ENCODE results near the gene WDR73.

Gene WDR73

DNA sequence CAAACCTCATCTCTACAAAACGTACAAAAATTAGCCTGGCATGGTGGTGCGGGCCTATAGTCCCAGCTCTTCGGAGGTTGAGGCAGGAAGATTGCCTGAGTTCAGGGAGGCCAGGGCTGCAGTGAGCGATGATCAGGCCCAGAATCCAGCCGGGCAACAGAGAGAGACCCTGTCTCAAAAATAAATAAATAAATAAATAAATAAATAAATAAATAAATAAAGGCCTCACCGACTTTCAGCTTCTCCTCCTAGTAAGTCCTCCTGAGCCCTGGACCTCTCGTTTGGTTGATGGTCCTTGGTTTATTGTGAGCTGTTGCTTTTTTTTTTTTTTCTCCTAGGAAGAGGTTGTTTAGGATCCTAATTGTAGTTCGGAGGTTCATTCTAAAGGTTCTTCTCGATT, 25.1 kb downstream of the WDR73 start:
- Histone ChIP-seq H3K79me1 (ENCODE audit: low read length) (peaks cover 3% of the 10 kb centered on the region), H3K9me3 (ENCODE audit: insufficient read depth, low read depth, low read length) (peaks cover 2% of the 10 kb centered on the region), H2BK120ac (ENCODE audit: insufficient read depth, low read length, poor library complexity) (no peak overlapping the region), H3K23ac (ENCODE audit: low read length) (no peak overlapping the region), H2BK5ac (ENCODE audit: low read depth, low read length, poor library complexity) (no peak overlapping the region), H3K27me3 (ENCODE audit: insufficient read depth, low read length) (no peaks in the 10 kb centered on the region), H3K9ac (ENCODE audit: low read length) (no peak overlapping the region), H2AFZ (ENCODE audit: insufficient read depth, low read length, poor library complexity) (no peak overlapping the region), H3K4ac (ENCODE audit: low read depth, low read length) (no peak overlapping the region), H3K18ac (ENCODE audit: low read length) (no peak overlapping the region), H2AK5ac (ENCODE audit: low read length) (no peak overlapping the region), H4K8ac (ENCODE audit: low read depth, low read length) (no peak overlapping the region), H3K79me2 (ENCODE audit: control insufficient read depth, insufficient read depth, low read length, poor library complexity) (peaks cover 3% of the 10 kb centered on the region), H3K4me1 (ENCODE audit: control insufficient read depth in 1 of 2, insufficient read depth in 2 of 2, low read length in 2 of 2) (peaks cover 9 to 15% of the 10 kb centered on the region in 2 experiments), H3K4me2 (ENCODE audit: low read length) (no peak overlapping the region), H2BK12ac (ENCODE audit: low read length) (no peak overlapping the region), H3K4me3 (ENCODE audit: low read depth, low read length) (no peak overlapping the region), H3K36me3 (ENCODE audit: control insufficient read depth in 1 of 2, insufficient read depth in 2 of 2, low read length in 2 of 2) (peaks cover 0 to 3% of the 10 kb centered on the region in 2 experiments), H4K12ac (ENCODE audit: low read depth, low read length) (no peak overlapping the region), H3K27ac (ENCODE audit: low read depth, low read length) (no peak overlapping the region), H4K91ac (ENCODE audit: low read depth, low read length) (no peak overlapping the region), H3K14ac (ENCODE audit: low read length) (no peak overlapping the region)
- DNase-seq, result no peak
- WGBS (ENCODE audit: extremely low coverage, insufficient coverage, insufficient read length), result no CpG with 5 or more reads among the region's 9 CpGs

- Histone ChIP-seq H3K18ac (ENCODE audit: low read length) (no peak overlapping the region), H4K91ac (ENCODE audit: low read depth, low read length) (no peak overlapping the region), H3K9me3 (ENCODE audit: insufficient read depth, low read depth, low read length) (peaks cover 24% of the 10 kb centered on the region), H4K12ac (ENCODE audit: low read depth, low read length) (no peak overlapping the region), H3K27ac (ENCODE audit: low read depth, low read length) (no peak overlapping the region), H2AK5ac (ENCODE audit: low read length) (no peak overlapping the region), H3K9ac (ENCODE audit: low read length) (no peak overlapping the region), H3K14ac (ENCODE audit: low read length) (no peak overlapping the region), H3K27me3 (ENCODE audit: insufficient read depth, low read length) (no peaks in the 10 kb centered on the region), H3K36me3 (ENCODE audit: control insufficient read depth in 1 of 2, insufficient read depth in 2 of 2, low read length in 2 of 2) (peaks cover 28% of the 10 kb centered on the region in 2 experiments), H2AFZ (ENCODE audit: insufficient read depth, low read length, poor library complexity) (no peak overlapping the region), H4K8ac (ENCODE audit: low read depth, low read length) (no peak overlapping the region), H3K23ac (ENCODE audit: low read length) (no peak overlapping the region), H2BK120ac (ENCODE audit: insufficient read depth, low read length, poor library complexity) (no peak overlapping the region), H2BK12ac (ENCODE audit: low read length) (no peak overlapping the region), H3K79me1 (ENCODE audit: low read length) (no peaks in the 10 kb centered on the region), H3K79me2 (ENCODE audit: control insufficient read depth, insufficient read depth, low read length, poor library complexity) (no peaks in the 10 kb centered on the region), H3K4me1 (ENCODE audit: control insufficient read depth in 1 of 2, insufficient read depth in 2 of 2, low read length in 2 of 2) (no peaks in the 10 kb centered on the region), H3K4me3 (ENCODE audit: low read depth, low read length) (no peak overlapping the region), H3K4me2 (ENCODE audit: low read length) (no peak overlapping the region), H2BK5ac (ENCODE audit: low read depth, low read length, poor library complexity) (no peak overlapping the region), H3K4ac (ENCODE audit: low read depth, low read length) (no peak overlapping the region)
- no peak for DNase-seq
- no CpG with 5 or more reads among the region's 2 CpGs for WGBS (ENCODE audit: extremely low coverage, insufficient coverage, insufficient read length)
Measured at GRCh38 chr15:84625123-84625522, 29.0 kb downstream of the WDR73 start.

- no peak overlapping the region for H3K23ac ChIP-seq (ENCODE audit: low read length)
- no peak overlapping the region for H3K9ac ChIP-seq (ENCODE audit: low read length)
- no peak overlapping the region for H3K4me2 ChIP-seq (ENCODE audit: low read length)
- no peak overlapping the region for H4K8ac ChIP-seq (ENCODE audit: low read depth, low read length)
- DNase-seq, result no peak
- H2BK120ac ChIP-seq (ENCODE audit: insufficient read depth, low read length, poor library complexity), result no peak overlapping the region
- no peak overlapping the region for H4K91ac ChIP-seq (ENCODE audit: low read depth, low read length)
- no CpG with 5 or more reads among the region's 7 CpGs for WGBS (ENCODE audit: extremely low coverage, insufficient coverage, insufficient read length)
- H2BK12ac ChIP-seq (ENCODE audit: low read length), result no peak overlapping the region
- H3K18ac ChIP-seq (ENCODE audit: low read length), result no peak overlapping the region
- H2AK5ac ChIP-seq (ENCODE audit: low read length), result no peak overlapping the region
- no peak overlapping the region for H3K14ac ChIP-seq (ENCODE audit: low read length)
- no peak overlapping the region for H3K4me3 ChIP-seq (ENCODE audit: low read depth, low read length)
- peaks cover 28% of the 10 kb centered on the region in 2 experiments for H3K36me3 ChIP-seq (ENCODE audit: control insufficient read depth in 1 of 2, insufficient read depth in 2 of 2, low read length in 2 of 2)
- peaks cover 24% of the 10 kb centered on the region for H3K9me3 ChIP-seq (ENCODE audit: insufficient read depth, low read depth, low read length)
- no peak overlapping the region for H3K4ac ChIP-seq (ENCODE audit: low read depth, low read length)
- no peak overlapping the region for H4K12ac ChIP-seq (ENCODE audit: low read depth, low read length)
- H2AFZ ChIP-seq (ENCODE audit: insufficient read depth, low read length, poor library complexity), result no peak overlapping the region
- no peaks in the 10 kb centered on the region for H3K27me3 ChIP-seq (ENCODE audit: insufficient read depth, low read length)
- no peak overlapping the region for H2BK5ac ChIP-seq (ENCODE audit: low read depth, low read length, poor library complexity)
- no peak overlapping the region for H3K27ac ChIP-seq (ENCODE audit: low read depth, low read length)
- no peaks in the 10 kb centered on the region for H3K4me1 ChIP-seq (ENCODE audit: control insufficient read depth in 1 of 2, insufficient read depth in 2 of 2, low read length in 2 of 2)
- no peaks in the 10 kb centered on the region for H3K79me1 ChIP-seq (ENCODE audit: low read length)
- H3K79me2 ChIP-seq (ENCODE audit: control insufficient read depth, insufficient read depth, low read length, poor library complexity), result no peaks in the 10 kb centered on the region
Measured at GRCh38 chr15:84624359-84624758, 29.7 kb downstream of the WDR73 start.

GRCh38 chr15:84621358-84621979, 32.6 kb downstream of the WDR73 start:
- no peak overlapping the region for H2BK5ac ChIP-seq (ENCODE audit: low read depth, low read length, poor library complexity)
- no peak overlapping the region for H3K9ac ChIP-seq (ENCODE audit: low read length)
- no peak overlapping the region for H2BK120ac ChIP-seq (ENCODE audit: insufficient read depth, low read length, poor library complexity)
- no peaks in the 10 kb centered on the region for H3K79me1 ChIP-seq (ENCODE audit: low read length)
- no peak overlapping the region for H3K4me2 ChIP-seq (ENCODE audit: low read length)
- H2AFZ ChIP-seq (ENCODE audit: insufficient read depth, low read length, poor library complexity), result no peak overlapping the region
- H2BK12ac ChIP-seq (ENCODE audit: low read length), result no peak overlapping the region
- no peaks in the 10 kb centered on the region for H3K4me1 ChIP-seq (ENCODE audit: control insufficient read depth in 1 of 2, insufficient read depth in 2 of 2, low read length in 2 of 2)
- no peak overlapping the region for H2AK5ac ChIP-seq (ENCODE audit: low read length)
- no CpG with 5 or more reads among the region's 17 CpGs for WGBS (ENCODE audit: extremely low coverage, insufficient coverage, insufficient read length)
- H3K9me3 ChIP-seq (ENCODE audit: insufficient read depth, low read depth, low read length), result peaks cover 24% of the 10 kb centered on the region
- no peak overlapping the region for H3K23ac ChIP-seq (ENCODE audit: low read length)
- no peaks in the 10 kb centered on the region for H3K79me2 ChIP-seq (ENCODE audit: control insufficient read depth, insufficient read depth, low read length, poor library complexity)
- no peaks in the 10 kb centered on the region for H3K27me3 ChIP-seq (ENCODE audit: insufficient read depth, low read length)
- H3K27ac ChIP-seq (ENCODE audit: low read depth, low read length), result no peak overlapping the region
- H3K4ac ChIP-seq (ENCODE audit: low read depth, low read length), result no peak overlapping the region
- no peak overlapping the region for H4K91ac ChIP-seq (ENCODE audit: low read depth, low read length)
- no peak overlapping the region for H4K12ac ChIP-seq (ENCODE audit: low read depth, low read length)
- H3K18ac ChIP-seq (ENCODE audit: low read length), result no peak overlapping the region
- peaks cover 29 to 31% of the 10 kb centered on the region in 2 experiments for H3K36me3 ChIP-seq (ENCODE audit: control insufficient read depth in 1 of 2, insufficient read depth in 2 of 2, low read length in 2 of 2)
- DNase-seq, result no peak
- H3K4me3 ChIP-seq (ENCODE audit: low read depth, low read length), result no peak overlapping the region
- no peak overlapping the region for H4K8ac ChIP-seq (ENCODE audit: low read depth, low read length)
- H3K14ac ChIP-seq (ENCODE audit: low read length), result no peak overlapping the region
